Stimulated activated CD8-positive, alpha-beta memory T cell treated with anti-CD3 and anti-CD28 coated beads, Interleukin-12 subunit alpha, Interleukin-12 subunit beta, amount 100 ng/mL, for 24 hours (primary cell): ENCODE measurements around the gene HMGCS2.
"Not testable (repeated sequence)": the region's sequence is repeated elsewhere in the genome, so short reads cannot be mapped to it uniquely, and the experiment has no call there.

Experiments
- DNase-seq: peaks from one replicate; pipeline ENCODE4 v3.0.0-alpha.2; 2020; ENCODE audit errors: extremely low read depth

The HMGCS2 gene

DNA sequence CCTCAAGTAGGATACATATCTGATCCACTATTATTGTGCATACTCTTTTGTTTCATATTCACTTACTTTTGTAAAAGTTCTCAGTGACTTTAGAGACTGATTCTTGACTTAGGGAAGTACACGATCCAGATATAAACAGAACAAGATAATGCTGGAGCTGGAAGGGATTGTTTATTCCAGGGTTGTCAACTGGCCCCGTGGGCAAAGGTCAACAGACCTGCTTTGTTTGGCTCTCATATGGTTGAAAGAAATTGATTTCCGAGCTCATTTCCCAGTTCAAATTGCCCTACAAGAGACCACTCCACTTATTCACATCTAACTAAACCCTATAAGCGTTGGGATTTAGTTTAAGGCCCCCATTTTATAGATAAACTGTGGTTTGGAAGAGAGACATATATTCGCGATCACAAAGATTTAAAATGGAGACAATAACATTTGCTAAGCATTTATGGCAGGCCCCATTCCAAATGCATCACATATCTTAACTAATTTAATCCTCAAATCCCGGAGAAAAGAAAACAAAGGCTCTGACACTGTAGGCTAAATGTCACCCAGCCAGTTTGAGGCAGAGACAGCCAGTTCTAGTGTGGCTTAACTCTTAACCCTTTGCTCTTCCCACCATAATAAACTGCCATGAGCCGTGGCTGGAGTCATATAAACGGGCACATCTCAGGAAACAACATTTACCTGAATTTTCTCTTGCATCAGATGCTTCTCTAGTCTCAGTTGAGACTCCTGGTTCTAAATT, 21.9 kb upstream of the HMGCS2 start:
- no peak for DNase-seq

GRCh38 chr1:119787776-119788175, 19.1 kb upstream of the HMGCS2 start:
- no peak for DNase-seq

GRCh38 chr1:119786473-119787050, 17.9 kb upstream of the HMGCS2 start:
- DNase-seq = not testable (repeated sequence)

DNA sequence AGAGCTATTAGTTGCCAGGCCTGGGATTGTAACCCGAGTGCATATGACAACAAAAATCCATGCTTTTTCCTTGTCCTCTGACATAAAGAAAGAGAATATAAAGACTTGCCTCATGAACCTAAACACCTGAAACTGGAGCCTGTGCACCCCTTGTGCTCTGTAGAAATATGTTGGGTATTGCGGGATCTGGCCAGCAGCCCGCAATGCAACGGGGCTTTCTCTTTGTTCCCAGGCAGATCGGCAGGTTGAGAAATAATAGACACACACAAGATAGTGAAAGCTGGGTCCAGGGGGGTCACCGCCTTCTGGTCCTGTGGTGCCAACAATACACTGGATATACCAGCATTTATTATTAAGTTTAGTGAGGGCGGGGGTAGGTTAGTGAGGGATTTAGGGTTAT, 17.3 kb upstream of the HMGCS2 start:
- DNase-seq = not testable (repeated sequence)

DNA sequence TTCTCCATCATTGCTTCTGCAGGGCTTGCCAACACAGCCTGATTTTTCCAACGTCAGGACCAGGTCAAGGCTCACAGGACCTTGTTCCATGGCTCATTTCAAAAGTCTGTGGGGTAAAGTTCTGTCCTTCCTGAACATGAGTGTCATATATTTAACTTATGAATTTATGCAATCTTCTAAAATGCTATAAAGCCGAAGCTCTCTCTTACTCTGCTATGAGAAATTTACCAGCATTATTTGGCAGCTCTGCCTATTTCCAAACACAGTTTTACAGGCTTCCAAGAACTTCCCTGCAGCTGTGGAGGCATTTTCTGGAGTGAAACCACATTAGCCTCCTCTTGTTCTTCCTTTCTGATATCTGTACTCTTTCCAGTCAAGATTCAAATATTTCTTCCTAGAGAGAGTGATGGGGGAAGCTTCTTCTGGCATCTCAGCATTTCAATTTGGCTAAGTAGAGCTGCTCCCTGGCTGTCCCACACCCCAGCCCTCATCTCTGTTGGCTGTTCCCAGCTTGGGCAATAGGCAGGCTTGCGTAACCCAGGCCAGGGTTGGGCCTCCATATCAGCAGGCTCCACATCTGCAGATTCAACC, 15.6 kb upstream of the HMGCS2 start:
- DNase-seq = no peak

- DNase-seq = no peak
Measured at GRCh38 chr1:119783354-119784185, 14.9 kb upstream of the HMGCS2 start.

- no peak for DNase-seq
Measured at GRCh38 chr1:119782631-119783325, 14.1 kb upstream of the HMGCS2 start.

- DNase-seq = no peak
Measured at GRCh38 chr1:119781434-119782210, 12.9 kb upstream of the HMGCS2 start.

DNA sequence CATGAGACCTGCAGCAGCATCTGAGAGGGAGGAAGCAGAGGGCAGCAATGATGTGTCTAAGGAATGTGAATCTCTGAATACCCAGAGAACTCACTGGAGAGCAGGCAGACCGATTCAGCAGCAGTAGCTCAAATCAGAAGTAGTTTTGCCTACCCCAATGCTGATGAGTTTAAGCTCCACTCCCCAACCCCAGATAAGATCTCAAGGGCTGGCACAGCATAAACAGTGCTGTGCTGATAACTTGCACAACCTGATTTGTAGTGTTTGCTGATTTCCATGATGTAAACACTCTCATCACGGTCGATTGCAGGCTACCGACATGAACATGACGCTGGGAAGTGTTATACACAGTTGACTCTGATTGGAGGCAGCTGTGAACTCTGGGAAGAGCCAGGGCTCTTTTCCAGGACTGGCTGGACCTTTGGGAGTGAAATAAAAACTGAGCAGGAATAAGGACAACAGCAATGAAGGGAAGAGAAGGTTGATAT, 11.2 kb upstream of the HMGCS2 start:
- DNase-seq = no peak

DNA sequence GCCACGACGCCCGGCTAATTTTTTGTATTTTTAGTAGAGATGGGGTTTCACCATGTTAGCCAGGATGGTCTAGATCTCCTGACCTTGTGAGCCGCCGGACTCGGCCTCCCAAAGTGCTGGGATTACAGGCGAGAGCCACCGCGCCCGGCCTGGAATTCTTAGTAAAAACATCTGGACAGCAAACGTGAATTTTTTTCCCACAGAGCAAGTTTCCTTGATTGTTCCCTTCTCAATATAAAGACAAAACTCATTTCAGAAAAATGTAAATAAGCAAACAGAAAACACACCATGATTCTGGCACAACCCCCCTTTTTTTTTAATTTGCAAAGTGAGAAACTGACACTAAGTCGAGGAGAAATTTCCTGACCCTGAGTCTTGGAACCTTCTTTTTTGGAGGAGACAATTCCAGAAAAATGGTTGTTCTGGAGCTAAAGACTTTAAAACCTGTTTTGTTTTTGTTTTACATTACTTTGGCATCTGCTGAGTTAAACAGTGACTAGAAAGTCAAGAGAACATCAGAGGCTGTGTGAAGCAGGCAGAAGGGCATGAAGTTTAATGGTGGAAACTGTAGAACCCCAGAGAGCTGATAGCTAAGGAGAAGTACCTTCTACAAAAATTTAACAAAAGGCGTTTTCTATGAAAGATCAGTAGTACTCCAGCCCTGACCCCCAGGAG, 10.3 kb upstream of the HMGCS2 start:
- no peak for DNase-seq

- DNase-seq = no peak
Measured at GRCh38 chr1:119778359-119778758, 9.7 kb upstream of the HMGCS2 start.

DNA sequence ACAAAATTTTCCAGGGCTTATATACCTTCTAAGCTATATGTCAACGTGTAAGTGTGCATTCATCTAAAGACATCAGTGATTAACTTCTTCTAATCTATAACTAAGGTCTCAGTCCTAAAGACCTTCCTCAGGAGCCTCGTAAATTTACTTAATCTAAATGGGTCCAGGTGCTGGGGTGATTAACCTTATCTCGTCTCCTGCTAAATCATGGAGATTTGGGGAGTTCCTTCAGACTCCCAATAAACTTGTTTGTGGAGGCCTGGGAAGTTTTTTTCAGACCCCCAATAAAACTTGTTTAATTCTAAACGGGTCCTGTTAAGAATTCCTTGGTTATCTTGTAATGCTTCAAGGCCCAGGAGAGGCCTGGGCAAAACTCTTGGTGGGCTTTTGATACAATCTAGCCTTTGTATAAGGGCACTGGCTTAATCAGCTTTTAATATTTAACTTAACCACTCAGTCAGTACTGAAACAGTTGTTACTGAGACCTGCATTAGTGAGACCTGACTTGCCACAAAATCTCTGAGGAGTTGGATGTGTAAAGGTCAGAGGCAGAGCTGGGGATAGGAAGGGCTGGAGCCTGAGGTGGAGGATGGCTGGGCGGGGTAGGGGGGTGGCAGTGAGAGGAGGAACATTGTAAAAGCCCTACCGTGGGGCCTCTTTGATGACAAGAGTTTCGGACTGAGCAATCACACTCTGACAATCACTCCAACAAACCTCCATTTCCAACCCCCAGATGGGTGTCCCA, 6.2 kb upstream of the HMGCS2 start:
- no peak for DNase-seq

GRCh38 chr1:119773711-119774241, 5.1 kb upstream of the HMGCS2 start:
- DNase-seq = no peak

DNA sequence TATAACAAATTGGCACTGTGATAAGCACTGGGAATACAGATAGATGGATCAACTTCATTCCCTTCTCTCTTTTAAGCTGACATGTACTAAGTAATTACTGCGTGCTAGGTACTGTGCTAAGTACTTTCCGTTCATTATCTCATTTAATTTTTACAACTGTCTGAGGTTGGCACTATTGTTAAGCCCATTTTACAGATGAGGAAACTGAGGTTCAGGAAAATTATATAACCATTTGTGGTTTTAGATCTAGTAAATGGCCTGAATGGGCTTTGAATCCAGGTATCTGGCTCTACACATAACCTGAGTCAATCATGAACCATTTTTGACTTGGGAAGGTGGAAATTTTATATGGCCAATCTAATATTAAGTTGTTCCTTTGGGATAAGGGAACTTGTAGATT, 3.6 kb upstream of the HMGCS2 start:
- DNase-seq = no peak

- DNase-seq = no peak
Measured at GRCh38 chr1:119771770-119772169, 3.1 kb upstream of the HMGCS2 start.

DNA sequence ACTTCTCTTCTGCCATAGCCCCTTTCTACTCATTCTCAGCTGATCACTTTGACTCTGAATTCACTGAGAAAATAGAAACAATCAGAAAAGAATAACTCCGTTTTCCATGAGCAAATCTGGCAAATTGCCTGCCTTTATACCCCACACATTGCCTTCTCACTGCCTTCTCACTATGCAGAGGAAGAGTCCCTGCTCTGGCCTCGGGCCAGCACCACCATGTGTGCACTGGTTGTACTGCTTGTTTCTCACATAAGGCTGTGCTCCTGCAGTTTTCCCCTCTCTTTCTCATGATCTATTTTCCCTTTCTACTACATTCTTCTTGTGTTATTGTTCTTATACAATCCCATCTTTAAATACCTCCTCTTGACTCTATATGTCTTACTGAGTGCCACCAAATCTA, 2.3 kb upstream of the HMGCS2 start:
- DNase-seq = no peak

- no peak for DNase-seq
Measured at GRCh38 chr1:119767486-119767885, 1.2 kb downstream of the HMGCS2 start.

- DNase-seq = no peak
Measured at GRCh38 chr1:119766374-119766794, 2.3 kb downstream of the HMGCS2 start.

- no peak for DNase-seq
Measured at GRCh38 chr1:119764220-119764619, 4.5 kb downstream of the HMGCS2 start.
